HCT116 (cell line): ENCODE results near the gene TLCD1. TPM values are rescaled to one million over a fixed set of nuclear protein-coding genes. Genes with fewer than 3 reads are reported as not detected.

ENCODE experiments used
- ATAC-seq: fragments of 200-7000 bp; cut with Tn5 transposase; 2 replicates; pipeline ENCODE4 v1.9.1; 2020; ENCODE audit warnings: mild to moderate bottlenecking, moderate library complexity
- BruUV-seq: library from RNA; stranded (reverse); fragments of 400-500 nt; replicated peaks from 2 replicates; lab custom pipeline; 2021; lab: Mats Ljungman, UMichigan
- CTCF ChIA-PET: fragments of 300-600 bp; sonication (Branson Sonifier 250); formaldehyde crosslinking; loops from one replicate; lab custom pipeline; 2021; ENCODE audit warnings: antibody characterized with exemption; lab: Charles Lee
- POLR2A ChIA-PET: fragments of 300-600, 350-600 bp; sonication (Branson Sonifier 250); formaldehyde crosslinking; loops from one replicate; lab custom pipeline; 2021; ENCODE audit warnings: antibody characterized with exemption; lab: Charles Lee
- RAD21 ChIA-PET, 2 experiments: fragments of 300-600 bp; sonication (Branson Sonifier 250); formaldehyde crosslinking; loops; one replicate each; lab custom pipeline; 2023; ENCODE audit warnings: low total read pairs in 2 of 2; ENCODE audit not compliant: uncharacterized antibody in 2 of 2, unreplicated experiment in 2 of 2, low non-redundant PET in 1 of 2; lab: Charles Lee
- DNase-seq: peaks from one replicate; pipeline ENCODE4 v3.0.0-alpha.2; 2010; ENCODE audit warnings: low read depth, low spot score
- H2AFZ ChIP-seq: fragments of 200-600 bp; shearing (Covaris generic), sonication (generic); 2 replicates; pipeline ENCODE4 v1.6.1; 2017; ENCODE audit warnings: low read depth, mixed run types, mixed read lengths, antibody characterized with exemption, low read length; ENCODE audit not compliant: poor library complexity, severe bottlenecking
- H3K27ac ChIP-seq: 2 replicates; pipeline ENCODE4 v1.5.1; 2012; ENCODE audit warnings: low read depth, low read length
- H3K27me3 ChIP-seq: fragments of 200-600 bp; sonication (generic); 2 replicates; pipeline ENCODE4 v1.6.1; 2016; ENCODE audit warnings: mixed run types, low read length, mixed read lengths; ENCODE audit not compliant: insufficient read depth
- H3K36me3 ChIP-seq, 2 experiments: fragments of 200-500 bp in 1 of 2; fragments of 200-600 bp in 1 of 2; sonication (Bioruptor generic) in 1 of 2; sonication (generic) in 1 of 2; 2 replicates each; pipeline versions ENCODE4 v1.5.1 to v1.6.1; 2014 to 2016; ENCODE audit warnings: low read length in 2 of 2, inconsistent platforms in 1 of 2, mixed read lengths in 1 of 2, mixed run types in 1 of 2; ENCODE audit not compliant: insufficient read depth in 2 of 2, control insufficient read depth in 1 of 2
- H3K4me1 ChIP-seq, 2 experiments: fragments of 200-600 bp in 1 of 2; sonication (generic) in 1 of 2; 2 replicates each; pipeline versions ENCODE4 v1.5.1 to v1.6.1; 2012 to 2017; ENCODE audit warnings: low read length in 2 of 2, inconsistent platforms in 1 of 2, mild to moderate bottlenecking in 1 of 2, mixed read lengths in 1 of 2, mixed run types in 1 of 2, moderate library complexity in 1 of 2; ENCODE audit not compliant: insufficient read depth in 2 of 2, control insufficient read depth in 1 of 2
- H3K4me2 ChIP-seq: fragments of 200-600 bp; sonication (generic); 2 replicates; pipeline ENCODE4 v1.6.1; 2017; ENCODE audit warnings: mixed run types, low read length, mixed read lengths
- H3K4me3 ChIP-seq, 2 experiments: fragments of 200-600 bp in 1 of 2; sonication (generic) in 1 of 2; replicated peaks in 1 of 2; 2 replicates each; pipeline ENCODE4 v1.5.1; 2011 to 2016; ENCODE audit warnings: low read length in 2 of 2, control low read depth in 1 of 2, low read depth in 1 of 2, mild to moderate bottlenecking in 1 of 2, mixed read lengths in 1 of 2, mixed run types in 1 of 2
- H3K79me2 ChIP-seq: fragments of 200-600 bp; sonication (generic); 2 replicates; pipeline ENCODE4 v1.6.1; 2017; ENCODE audit warnings: mild to moderate bottlenecking, mixed run types, low read length, moderate library complexity, mixed read lengths; ENCODE audit not compliant: insufficient read depth
- H3K9ac ChIP-seq: fragments of 200-600 bp; sonication (generic); 2 replicates; pipeline ENCODE4 v1.6.1; 2016; ENCODE audit warnings: low read length, mixed read lengths
- H3K9me2 ChIP-seq: fragments of 200-600 bp; sonication (generic), shearing (Covaris generic); 2 replicates; pipeline ENCODE4 v1.6.1; 2017; ENCODE audit warnings: mixed run types, mild to moderate bottlenecking, moderate library complexity; ENCODE audit not compliant: insufficient read depth
- H3K9me3 ChIP-seq, 2 experiments: fragments of 200-500 bp in 1 of 2; fragments of 200-600 bp in 1 of 2; sonication (Bioruptor generic) in 1 of 2; sonication (generic) in 1 of 2; 2 replicates each; pipeline ENCODE4 v1.6.1; 2014 to 2017; ENCODE audit warnings: low read length in 2 of 2, mixed read lengths in 2 of 2, inconsistent platforms in 1 of 2, low read depth in 1 of 2, mild to moderate bottlenecking in 1 of 2, mixed run types in 1 of 2, moderate library complexity in 1 of 2; ENCODE audit not compliant: control insufficient read depth in 1 of 2, insufficient read depth in 1 of 2
- H4K20me1 ChIP-seq: fragments of 200-600 bp; sonication (generic), shearing (Covaris generic); 2 replicates; pipeline ENCODE4 v1.6.1; 2017; ENCODE audit warnings: mixed run types, mild to moderate bottlenecking, moderate library complexity; ENCODE audit not compliant: insufficient read depth
- CTCF ChIP-seq, 3 experiments: fragments of 200-600 bp in 1 of 3; sonication (generic) in 1 of 3; IDR thresholded peaks in 2 of 3; conservative IDR thresholded peaks in 1 of 3; 2 replicates each; pipeline ENCODE4 v1.5.1; 2012 to 2017; ENCODE audit warnings: low read depth in 2 of 3, low read length in 2 of 3, antibody characterized with exemption in 1 of 3, borderline replicate concordance in 1 of 3, control low read depth in 1 of 3, mild to moderate bottlenecking in 1 of 3, mixed read lengths in 1 of 3, mixed run types in 1 of 3, moderate library complexity in 1 of 3; ENCODE audit not compliant: insufficient read depth in 1 of 3
- FOSL1 ChIP-seq: IDR thresholded peaks from 2 replicates; pipeline ENCODE4 v1.6.1; 2012; ENCODE audit warnings: low read depth
- JUND ChIP-seq: IDR thresholded peaks from 2 replicates; pipeline ENCODE4 v1.6.1; 2012
- POLR2AphosphoS5 ChIP-seq: IDR thresholded peaks from 2 replicates; pipeline ENCODE4 v1.6.1; 2011; ENCODE audit warnings: mild to moderate bottlenecking, low read depth, low read length, moderate library complexity
- RAD21 ChIP-seq: IDR thresholded peaks from 2 replicates; pipeline ENCODE4 v1.6.1; 2012; ENCODE audit warnings: low read depth, mild to moderate bottlenecking
- SIN3A ChIP-seq: IDR thresholded peaks from 2 replicates; pipeline ENCODE4 v1.6.1; 2012; ENCODE audit warnings: low read depth
- SP1 ChIP-seq: IDR thresholded peaks from 2 replicates; pipeline ENCODE4 v1.6.1; 2012; ENCODE audit warnings: low read depth
- SRF ChIP-seq: IDR thresholded peaks from 2 replicates; pipeline ENCODE4 v1.6.1; 2012; ENCODE audit warnings: low read depth
- TCF7L2 ChIP-seq: IDR thresholded peaks from 2 replicates; pipeline ENCODE4 v1.7.0; 2011; ENCODE audit warnings: borderline replicate concordance, inconsistent platforms; ENCODE audit not compliant: insufficient read depth, insufficient read length; ENCODE audit errors: extremely low read depth
- ZFX ChIP-seq: fragments of 450-650 bp; IDR thresholded peaks from 2 replicates; pipeline ENCODE4 v1.6.1; 2017
- ZNF274 ChIP-seq: fragments of 200-500 bp; sonication (Bioruptor generic); IDR thresholded peaks from 2 replicates; pipeline ENCODE4 v1.6.1; 2014; ENCODE audit warnings: mild to moderate bottlenecking, low read depth, low read length, inconsistent platforms
- intact Hi-C: fragments of 100-400 bp; cut with micrococcal nuclease; formaldehyde crosslinking; loops from 2 replicates; pipeline ENCODE4 v1.10.0; 2022
- total RNA-seq: library from RNA; stranded (reverse); gene quantifications from one replicate; pipeline ENCODE4 v1.2.1, GENCODE V29; 2021; ENCODE audit not compliant: unreplicated experiment
- TF ChIP-seq, protein P1 (sequence below): IDR thresholded peaks from 2 replicates; pipeline ENCODE4 v1.6.1; 2012; ENCODE audit warnings: low read depth
- TF ChIP-seq, protein P2 (sequence below): IDR thresholded peaks from 2 replicates; pipeline ENCODE4 v1.6.1; 2011; ENCODE audit warnings: mild to moderate bottlenecking, low read length, moderate library complexity; ENCODE audit not compliant: insufficient replicate concordance; ENCODE audit errors: extremely low read depth

The TLCD1 gene
- total RNA-seq, 1 experiment from 2014 or later: 28.3 TPM

- TF ChIP-seq, protein P1, sequence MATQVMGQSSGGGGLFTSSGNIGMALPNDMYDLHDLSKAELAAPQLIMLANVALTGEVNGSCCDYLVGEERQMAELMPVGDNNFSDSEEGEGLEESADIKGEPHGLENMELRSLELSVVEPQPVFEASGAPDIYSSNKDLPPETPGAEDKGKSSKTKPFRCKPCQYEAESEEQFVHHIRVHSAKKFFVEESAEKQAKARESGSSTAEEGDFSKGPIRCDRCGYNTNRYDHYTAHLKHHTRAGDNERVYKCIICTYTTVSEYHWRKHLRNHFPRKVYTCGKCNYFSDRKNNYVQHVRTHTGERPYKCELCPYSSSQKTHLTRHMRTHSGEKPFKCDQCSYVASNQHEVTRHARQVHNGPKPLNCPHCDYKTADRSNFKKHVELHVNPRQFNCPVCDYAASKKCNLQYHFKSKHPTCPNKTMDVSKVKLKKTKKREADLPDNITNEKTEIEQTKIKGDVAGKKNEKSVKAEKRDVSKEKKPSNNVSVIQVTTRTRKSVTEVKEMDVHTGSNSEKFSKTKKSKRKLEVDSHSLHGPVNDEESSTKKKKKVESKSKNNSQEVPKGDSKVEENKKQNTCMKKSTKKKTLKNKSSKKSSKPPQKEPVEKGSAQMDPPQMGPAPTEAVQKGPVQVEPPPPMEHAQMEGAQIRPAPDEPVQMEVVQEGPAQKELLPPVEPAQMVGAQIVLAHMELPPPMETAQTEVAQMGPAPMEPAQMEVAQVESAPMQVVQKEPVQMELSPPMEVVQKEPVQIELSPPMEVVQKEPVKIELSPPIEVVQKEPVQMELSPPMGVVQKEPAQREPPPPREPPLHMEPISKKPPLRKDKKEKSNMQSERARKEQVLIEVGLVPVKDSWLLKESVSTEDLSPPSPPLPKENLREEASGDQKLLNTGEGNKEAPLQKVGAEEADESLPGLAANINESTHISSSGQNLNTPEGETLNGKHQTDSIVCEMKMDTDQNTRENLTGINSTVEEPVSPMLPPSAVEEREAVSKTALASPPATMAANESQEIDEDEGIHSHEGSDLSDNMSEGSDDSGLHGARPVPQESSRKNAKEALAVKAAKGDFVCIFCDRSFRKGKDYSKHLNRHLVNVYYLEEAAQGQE: no peak
- TF ChIP-seq ZFX: no peak
- no peak for TF ChIP-seq JUND
- peak; percentile 100 for TF ChIP-seq RAD21
Observed at GRCh38 chr17:28726627-28727491, 826 bp upstream of the TLCD1 start (continued).

GRCh38 chr17:28725660-28726225 is 290 bp downstream of the TLCD1 start:
- BruUV-seq: no TSS peak
- Histone ChIP-seq H3K4me2 (peak overlapping the region; percentile 77), H4K20me1 (peaks cover 15% of the 10 kb centered on the region; the same call in 1 of the 2 replicates), H2AFZ (no peak overlapping the region), H3K4me3 (peak overlapping the region; percentile 58 to 59), H3K9me2 (no peaks in the 10 kb centered on the region), H3K36me3 (peaks cover 21 to 37% of the 10 kb centered on the region in 2 experiments; a peak in 3 of 4 replicates), H3K9me3 (no peaks in the 10 kb centered on the region), H3K79me2 (peaks cover 40% of the 10 kb centered on the region), H3K27me3 (no peaks in the 10 kb centered on the region), H3K27ac (peak overlapping the region; percentile 89), H3K9ac (peak overlapping the region; percentile 90), H3K4me1 (peaks cover 42 to 83% of the 10 kb centered on the region in 2 experiments)
- intact Hi-C loops: loop anchor here (2.0 to 5.0 kb wide), 4 partner anchors 123 to 387 kb away; partner anchors contain the start of gene DHRS13
- POLR2A ChIA-PET: interaction anchor here (0.9 to 5.4 kb wide), 12 partner anchors 15 to 228 kb away, joined by 3 to 149 read pairs (median 4); partner anchors contain the start of genes PHF12, PROCA1 and TRAF4
- RAD21 ChIA-PET: interaction anchor here (0.9 to 3.3 kb wide), 13 partner anchors 17 to 392 kb away, joined by 3 to 28 read pairs (median 7); partner anchors contain the start of genes PHF12 (in 2 of the 2) and DHRS13 (in 1 of the 2)
- DNase-seq: no peak
- CTCF ChIA-PET: interaction anchor here (0.9 to 5.2 kb wide), 14 partner anchors 22 to 390 kb away, joined by 3 to 207 read pairs (median 16); partner anchors contain the start of genes PHF12 and TRAF4
- ATAC-seq: peak; percentile 35
- no peak for TF ChIP-seq SRF
- no peak for TF ChIP-seq ZNF274
- peak; percentile 63; the same call in 1 of the 2 replicates for TF ChIP-seq ZFX
- TF ChIP-seq, protein P2, sequence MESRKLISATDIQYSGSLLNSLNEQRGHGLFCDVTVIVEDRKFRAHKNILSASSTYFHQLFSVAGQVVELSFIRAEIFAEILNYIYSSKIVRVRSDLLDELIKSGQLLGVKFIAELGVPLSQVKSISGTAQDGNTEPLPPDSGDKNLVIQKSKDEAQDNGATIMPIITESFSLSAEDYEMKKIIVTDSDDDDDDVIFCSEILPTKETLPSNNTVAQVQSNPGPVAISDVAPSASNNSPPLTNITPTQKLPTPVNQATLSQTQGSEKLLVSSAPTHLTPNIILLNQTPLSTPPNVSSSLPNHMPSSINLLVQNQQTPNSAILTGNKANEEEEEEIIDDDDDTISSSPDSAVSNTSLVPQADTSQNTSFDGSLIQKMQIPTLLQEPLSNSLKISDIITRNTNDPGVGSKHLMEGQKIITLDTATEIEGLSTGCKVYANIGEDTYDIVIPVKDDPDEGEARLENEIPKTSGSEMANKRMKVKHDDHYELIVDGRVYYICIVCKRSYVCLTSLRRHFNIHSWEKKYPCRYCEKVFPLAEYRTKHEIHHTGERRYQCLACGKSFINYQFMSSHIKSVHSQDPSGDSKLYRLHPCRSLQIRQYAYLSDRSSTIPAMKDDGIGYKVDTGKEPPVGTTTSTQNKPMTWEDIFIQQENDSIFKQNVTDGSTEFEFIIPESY: peak; percentile 59
- no peak for TF ChIP-seq CTCF (IDR thresholded peaks at IDR 0.05 in 2 of 3, conservative IDR thresholded peaks at IDR 0.05 in 1 of 3; ENCODE audit: borderline replicate concordance in 1 of 3, insufficient read depth in 1 of 3, low read depth in 2 of 3, low read length in 2 of 3)
- no peak for TF ChIP-seq TCF7L2
- no peak for TF ChIP-seq FOSL1
- TF ChIP-seq SIN3A: no peak; the same call in 1 of the 2 replicates
- TF ChIP-seq SP1: no peak
- TF ChIP-seq JUND: no peak
- TF ChIP-seq POLR2AphosphoS5: peak; percentile 64
